Vagina (tissue), 2 donors: ENCODE results near the gene AIFM3.

Experiments used
- POLR2A ChIP-seq, 2 donors: fragments of 450-650 bp; IDR thresholded peaks; one replicate each; pipeline ENCODE4 v1.6.1; 2017; ENCODE audit warnings: antibody characterized with exemption in 2 of 2, mild to moderate bottlenecking in 2 of 2, moderate library complexity in 2 of 2
- TF ChIP-seq, protein P1 (sequence below), 3 experiments: fragments of 450-650 bp in 2 of 3; fragments of 200-600 bp in 1 of 3; sonication (generic) in 1 of 3; IDR thresholded peaks; one replicate each; pipeline ENCODE4 v1.5.1; 2017 to 2019; ENCODE audit warnings: antibody characterized with exemption in 3 of 3, mild to moderate bottlenecking in 2 of 3, moderate library complexity in 2 of 3

DNA sequence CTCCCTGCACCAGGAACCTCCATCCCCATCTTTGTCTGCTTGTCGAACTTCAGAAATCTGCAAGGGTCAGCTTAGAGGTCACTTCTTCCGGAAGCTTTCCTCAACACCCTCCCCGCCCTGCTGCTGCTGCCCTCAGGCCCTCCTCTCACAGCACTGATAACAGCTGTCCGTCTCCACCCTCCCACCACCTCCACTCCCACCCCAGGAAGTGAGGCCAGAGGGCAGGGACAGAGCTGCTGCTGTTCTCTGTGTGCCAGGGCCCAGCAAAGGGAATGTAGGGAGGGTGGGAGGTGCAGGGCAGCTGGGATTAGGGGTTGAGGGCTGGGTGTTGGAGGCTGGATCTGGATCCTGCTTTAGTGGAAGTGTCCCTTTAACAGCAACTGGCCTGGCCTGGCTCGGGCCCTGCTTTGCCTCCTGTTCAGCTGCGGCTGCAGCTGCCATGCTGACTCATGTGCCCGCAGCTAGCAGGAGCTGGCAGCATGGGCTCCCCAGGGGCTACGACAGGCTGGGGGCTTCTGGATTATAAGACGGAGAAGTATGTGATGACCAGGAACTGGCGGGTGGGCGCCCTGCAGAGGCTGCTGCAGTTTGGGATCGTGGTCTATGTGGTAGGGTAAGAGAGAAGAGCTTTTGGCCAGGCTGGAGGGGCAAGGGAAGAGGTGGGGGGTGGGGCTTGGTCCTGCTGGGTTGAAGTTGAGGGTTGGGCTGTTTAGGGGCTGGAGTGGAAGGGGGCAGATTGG is 47.8 kb downstream of the AIFM3 start, which contains the start of gene P2RX6:
- no peak for TF ChIP-seq POLR2A (IDR thresholded peaks at IDR 0.05)
- TF ChIP-seq, protein P1, sequence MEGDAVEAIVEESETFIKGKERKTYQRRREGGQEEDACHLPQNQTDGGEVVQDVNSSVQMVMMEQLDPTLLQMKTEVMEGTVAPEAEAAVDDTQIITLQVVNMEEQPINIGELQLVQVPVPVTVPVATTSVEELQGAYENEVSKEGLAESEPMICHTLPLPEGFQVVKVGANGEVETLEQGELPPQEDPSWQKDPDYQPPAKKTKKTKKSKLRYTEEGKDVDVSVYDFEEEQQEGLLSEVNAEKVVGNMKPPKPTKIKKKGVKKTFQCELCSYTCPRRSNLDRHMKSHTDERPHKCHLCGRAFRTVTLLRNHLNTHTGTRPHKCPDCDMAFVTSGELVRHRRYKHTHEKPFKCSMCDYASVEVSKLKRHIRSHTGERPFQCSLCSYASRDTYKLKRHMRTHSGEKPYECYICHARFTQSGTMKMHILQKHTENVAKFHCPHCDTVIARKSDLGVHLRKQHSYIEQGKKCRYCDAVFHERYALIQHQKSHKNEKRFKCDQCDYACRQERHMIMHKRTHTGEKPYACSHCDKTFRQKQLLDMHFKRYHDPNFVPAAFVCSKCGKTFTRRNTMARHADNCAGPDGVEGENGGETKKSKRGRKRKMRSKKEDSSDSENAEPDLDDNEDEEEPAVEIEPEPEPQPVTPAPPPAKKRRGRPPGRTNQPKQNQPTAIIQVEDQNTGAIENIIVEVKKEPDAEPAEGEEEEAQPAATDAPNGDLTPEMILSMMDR (IDR thresholded peaks at IDR 0.05) = no peak
